Hepatocyte (in vitro differentiated cells): Measurements from ENCODE around the gene FGGY. TPM values are rescaled to one million over a fixed set of nuclear protein-coding genes. Genes with fewer than 3 reads are reported as not detected.

Source experiments
- DNase-seq: peaks from one replicate; pipeline ENCODE4 v3.0.0-alpha.2; 2016; ENCODE audit warnings: low spot score
- H2AFZ ChIP-seq: fragments of 200-600 bp; sonication (generic); 2 replicates; pipeline ENCODE4 v1.6.0; 2016; ENCODE audit warnings: antibody characterized with exemption, mild to moderate bottlenecking
- H3K27ac ChIP-seq: fragments of 200-600 bp; sonication (generic); 2 replicates; pipeline ENCODE4 v1.5.1; 2016; ENCODE audit warnings: mild to moderate bottlenecking
- H3K27me3 ChIP-seq: fragments of 200-600 bp; sonication (generic); 2 replicates; pipeline ENCODE4 v1.6.1; 2016
- H3K36me3 ChIP-seq: fragments of 200-600 bp; sonication (generic); replicated peaks from 2 replicates; pipeline ENCODE4 v1.5.1; 2016; ENCODE audit warnings: low read depth; ENCODE audit not compliant: insufficient read depth
- H3K4me1 ChIP-seq: fragments of 200-600 bp; sonication (generic); 2 replicates; pipeline ENCODE4 v1.5.1; 2016; ENCODE audit warnings: mild to moderate bottlenecking, moderate library complexity; ENCODE audit not compliant: insufficient read depth
- H3K4me2 ChIP-seq: fragments of 200-600 bp; sonication (generic); 2 replicates; pipeline ENCODE4 v1.6.0; 2016
- H3K4me3 ChIP-seq: fragments of 200-600 bp; sonication (generic); 2 replicates; pipeline ENCODE4 v1.5.1; 2016; ENCODE audit warnings: mild to moderate bottlenecking
- H3K79me2 ChIP-seq: fragments of 200-600 bp; sonication (generic); 2 replicates; pipeline ENCODE4 v1.6.0; 2017; ENCODE audit warnings: mild to moderate bottlenecking
- H3K9me2 ChIP-seq: fragments of 200-600 bp; sonication (generic); replicated peaks from 2 replicates; pipeline ENCODE4 v1.6.0; 2017; ENCODE audit warnings: mild to moderate bottlenecking; ENCODE audit not compliant: insufficient read depth
- H3K9me3 ChIP-seq: fragments of 200-600 bp; sonication (generic); 2 replicates; pipeline ENCODE4 v1.5.1; 2016; ENCODE audit warnings: low read depth, mild to moderate bottlenecking
- H4K20me1 ChIP-seq: fragments of 200-600 bp; sonication (generic); 2 replicates; pipeline ENCODE4 v1.6.0; 2016; ENCODE audit warnings: mild to moderate bottlenecking; ENCODE audit not compliant: insufficient read depth, poor library complexity, severe bottlenecking
- CTCF ChIP-seq: fragments of 200-600 bp; sonication (generic); IDR thresholded peaks from 2 replicates; pipeline ENCODE4 v1.5.1; 2016; ENCODE audit warnings: antibody characterized with exemption, mild to moderate bottlenecking; ENCODE audit not compliant: poor library complexity
- EZH2 ChIP-seq: fragments of 200-600 bp; sonication (generic); IDR thresholded peaks from 2 replicates; pipeline ENCODE4 v1.6.1; 2016; ENCODE audit warnings: antibody characterized with exemption, mild to moderate bottlenecking, borderline replicate concordance
- EZH2phosphoT487 ChIP-seq: fragments of 200-600 bp; sonication (generic); IDR thresholded peaks from one replicate; pipeline ENCODE4 v1.6.1; 2018; ENCODE audit warnings: antibody characterized with exemption, mild to moderate bottlenecking, low read depth, moderate library complexity; ENCODE audit not compliant: unreplicated experiment, severe bottlenecking
- WGBS: methylation state at CpG from one replicate; pipeline ENCODE4 v1.1.6; 2016; ENCODE audit warnings: low lambda C conversion rate; ENCODE audit errors: missing lambda C conversion rate; 5-methylcytosine and 5-hydroxymethylcytosine counted together
- polyA plus RNA-seq: library from polyadenylated mRNA; unstranded; fragments of >200 nt; fragmentation: Nextera tagmentation; extraction: Ambion mirVana; gene quantifications from 2 replicates; pipeline ENCODE4 v1.2.1, GENCODE V29; 2016
- total RNA-seq: library from RNA; depleted of rRNA; stranded (reverse); fragments of >200 nt; gene quantifications from 2 replicates; pipeline ENCODE4 v1.2.3, GENCODE V29; 2014

Gene FGGY
- total and polyA plus RNA-seq, 2 experiments from 2014 or later, result 18.0 to 20.6 TPM

DNA sequence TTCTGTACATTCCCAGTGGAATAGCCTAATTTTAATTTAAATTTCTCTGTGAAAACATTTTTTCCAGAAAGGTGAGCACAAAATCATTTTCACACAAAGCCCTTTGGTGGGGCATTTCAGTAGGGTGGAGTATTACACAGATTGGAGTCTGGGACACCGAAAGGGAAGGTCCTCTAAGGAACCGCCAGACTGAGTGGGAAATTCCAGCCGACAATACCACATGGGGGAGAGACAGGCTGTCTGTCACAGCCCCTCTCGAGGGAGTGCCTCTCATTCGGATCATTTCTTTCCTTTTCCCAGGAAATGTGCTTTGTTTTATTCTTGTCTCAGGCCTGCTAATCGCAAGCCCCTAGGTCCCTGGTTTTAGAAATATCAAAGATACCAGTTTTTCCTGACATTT, 367.3 kb downstream of the FGGY start:
- Histone ChIP-seq H3K27ac (no peak overlapping the region), H3K4me3 (no peak overlapping the region), H3K4me2 (no peak overlapping the region), H3K27me3 (no peaks in the 10 kb centered on the region), H3K79me2 (no peaks in the 10 kb centered on the region), H3K9me3 (no peaks in the 10 kb centered on the region), H4K20me1 (no peaks in the 10 kb centered on the region), H3K36me3 (no peaks in the 10 kb centered on the region), H3K9me2 (no peaks in the 10 kb centered on the region), H2AFZ (no peak overlapping the region), H3K4me1 (peaks cover 2% of the 10 kb centered on the region)
- no peak for TF ChIP-seq EZH2
- TF ChIP-seq CTCF, result no peak
- TF ChIP-seq EZH2phosphoT487, result no peak
- 77% methylated on average over 6 of the region's 6 CpGs for WGBS
- no peak for DNase-seq

GRCh38 chr1:59666106-59666505, 369.2 kb downstream of the FGGY start:
- DNase-seq, result no peak
- Histone ChIP-seq H3K4me3 (no peak overlapping the region), H3K4me1 (peaks cover 16% of the 10 kb centered on the region), H3K9me2 (no peaks in the 10 kb centered on the region), H3K27ac (no peak overlapping the region), H2AFZ (no peak overlapping the region), H3K9me3 (no peaks in the 10 kb centered on the region), H3K79me2 (no peaks in the 10 kb centered on the region), H3K4me2 (no peak overlapping the region), H3K27me3 (no peaks in the 10 kb centered on the region), H4K20me1 (no peaks in the 10 kb centered on the region), H3K36me3 (no peaks in the 10 kb centered on the region)
- TF ChIP-seq EZH2 (no peak), CTCF (peak; percentile 15)
- WGBS, result 96% methylated on average over 1 of the region's 1 CpG

- H3K4me2 ChIP-seq, result no peak overlapping the region
- H3K79me2 ChIP-seq, result no peaks in the 10 kb centered on the region
- H4K20me1 ChIP-seq, result no peaks in the 10 kb centered on the region
- no peaks in the 10 kb centered on the region for H3K27me3 ChIP-seq
- H3K4me1 ChIP-seq, result peaks cover 16% of the 10 kb centered on the region
- WGBS, result 82% methylated on average over 3 of the region's 3 CpGs
- H3K9me3 ChIP-seq, result no peaks in the 10 kb centered on the region
- no peak overlapping the region for H3K27ac ChIP-seq
- H3K9me2 ChIP-seq, result no peaks in the 10 kb centered on the region
- H3K36me3 ChIP-seq, result no peaks in the 10 kb centered on the region
- TF ChIP-seq EZH2, result no peak
- TF ChIP-seq CTCF, result no peak
- TF ChIP-seq EZH2phosphoT487, result no peak
- no peak for DNase-seq
- no peak overlapping the region for H3K4me3 ChIP-seq
- no peak overlapping the region for H2AFZ ChIP-seq
These were observed 370.1 kb downstream of the FGGY start for GRCh38 chr1:59667020-59667419.

GRCh38 chr1:59669752-59670312, 372.9 kb downstream of the FGGY start:
- no peak overlapping the region for H2AFZ ChIP-seq

More at GRCh38 chr1:59669752-59670312, 372.9 kb downstream of the FGGY start:
- WGBS, result 40% methylated on average over 9 of the region's 9 CpGs
- no peak overlapping the region for H3K4me3 ChIP-seq
- no peaks in the 10 kb centered on the region for H3K79me2 ChIP-seq
- H4K20me1 ChIP-seq, result no peaks in the 10 kb centered on the region
- H3K4me2 ChIP-seq, result no peak overlapping the region
- TF ChIP-seq CTCF (no peak), EZH2phosphoT487 (no peak), EZH2 (no peak)
- peak overlapping the region; percentile 75 for H3K27ac ChIP-seq
- no peaks in the 10 kb centered on the region for H3K27me3 ChIP-seq
- no peaks in the 10 kb centered on the region for H3K36me3 ChIP-seq
- DNase-seq, result peak; percentile 49
- no peaks in the 10 kb centered on the region for H3K9me2 ChIP-seq
- peaks cover 29% of the 10 kb centered on the region for H3K4me1 ChIP-seq
- no peaks in the 10 kb centered on the region for H3K9me3 ChIP-seq
